Activated CD4-positive, CD25-positive, alpha-beta regulatory T cell treated with anti-CD3 and anti-CD28 coated beads, Interleukin-2, amount 50 U/mL, for 16 hours (primary cell): ENCODE results near the gene PIK3C3.
"Not testable (repeated sequence)": the region's sequence is repeated elsewhere in the genome, so short reads cannot be mapped to it uniquely, and the experiment has no call there.

Experiments
- DNase-seq: peaks from one replicate; pipeline ENCODE4 v3.0.0-alpha.2; 2020; ENCODE audit warnings: low read depth, low spot score

PIK3C3 gene

DNA sequence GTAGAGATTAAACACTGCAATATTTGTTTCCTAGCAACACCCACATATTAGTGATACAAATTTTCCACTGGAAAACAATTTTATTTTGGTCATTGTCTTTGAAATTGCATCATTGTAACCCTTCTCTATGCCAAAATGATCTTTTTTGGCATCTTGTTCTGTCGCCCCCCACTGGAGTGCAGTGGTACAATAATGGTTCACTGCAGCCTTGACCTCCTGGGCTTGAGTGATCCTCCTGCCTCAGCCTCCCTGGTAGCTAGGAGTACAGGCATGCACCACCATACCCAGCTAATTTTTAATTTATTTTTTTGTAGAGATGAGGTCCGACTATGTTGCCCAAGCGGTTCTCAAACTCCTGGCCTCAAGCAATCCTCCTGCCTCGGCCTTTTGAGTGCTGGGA is 117.4 kb downstream of the PIK3C3 start:
- no peak for DNase-seq

DNA sequence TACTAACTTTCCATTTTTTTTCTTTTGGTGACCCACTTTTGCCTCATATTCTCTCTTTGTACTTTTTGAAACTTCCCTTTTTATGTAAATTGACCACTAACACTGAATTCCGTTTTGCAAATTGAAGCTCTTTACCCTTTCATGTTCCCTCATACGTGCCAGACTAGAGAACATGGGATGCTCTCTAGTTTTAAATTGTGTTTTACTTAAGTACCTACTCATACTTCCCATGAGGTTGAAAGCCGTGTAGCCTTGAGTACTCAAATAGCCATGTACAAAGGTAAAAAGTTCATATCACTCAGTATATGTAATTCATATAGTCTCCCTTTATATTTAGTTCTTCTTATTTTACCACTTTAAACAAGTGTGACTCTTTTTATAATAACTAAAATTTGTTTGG is 119.7 kb downstream of the PIK3C3 start:
- DNase-seq = no peak

DNA sequence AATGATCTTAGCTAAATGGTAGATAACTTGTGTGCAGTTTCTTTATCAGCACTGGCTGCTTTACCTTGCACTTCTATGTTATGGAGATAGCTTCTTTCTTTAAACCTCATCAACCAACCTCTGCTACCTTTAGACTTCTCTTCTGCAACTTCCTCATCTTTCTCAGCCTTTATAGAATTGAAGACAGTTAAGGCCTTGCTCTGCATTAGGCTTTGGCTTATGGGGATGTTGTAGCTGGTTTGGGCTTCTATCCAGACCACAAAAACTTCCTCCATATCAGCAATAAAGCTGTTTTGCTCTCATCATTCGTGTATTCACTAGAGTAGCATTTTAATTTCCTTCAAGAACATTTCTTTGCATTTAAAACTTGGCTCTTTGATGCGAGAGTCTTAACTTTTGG is 123.7 kb downstream of the PIK3C3 start:
- DNase-seq = no peak

DNA sequence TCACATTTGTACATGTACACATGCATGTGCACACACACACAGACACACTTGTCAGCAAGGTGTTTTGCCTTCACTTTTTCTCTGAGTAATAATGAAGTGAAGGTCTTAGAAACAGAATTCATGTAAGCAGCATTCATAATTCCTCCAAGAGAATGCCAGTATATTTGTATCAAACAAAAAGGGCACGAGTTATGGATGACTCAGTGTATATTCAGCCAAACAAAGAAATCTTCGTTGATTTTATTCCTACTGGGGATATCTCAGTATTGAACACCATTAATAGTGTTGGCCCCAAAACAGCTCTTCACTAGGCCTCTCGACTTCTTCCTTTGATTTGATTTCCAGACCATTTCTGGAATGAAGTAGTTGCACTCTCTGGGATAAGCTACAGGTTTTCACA is 125.3 kb downstream of the PIK3C3 start:
- DNase-seq = no peak

DNA sequence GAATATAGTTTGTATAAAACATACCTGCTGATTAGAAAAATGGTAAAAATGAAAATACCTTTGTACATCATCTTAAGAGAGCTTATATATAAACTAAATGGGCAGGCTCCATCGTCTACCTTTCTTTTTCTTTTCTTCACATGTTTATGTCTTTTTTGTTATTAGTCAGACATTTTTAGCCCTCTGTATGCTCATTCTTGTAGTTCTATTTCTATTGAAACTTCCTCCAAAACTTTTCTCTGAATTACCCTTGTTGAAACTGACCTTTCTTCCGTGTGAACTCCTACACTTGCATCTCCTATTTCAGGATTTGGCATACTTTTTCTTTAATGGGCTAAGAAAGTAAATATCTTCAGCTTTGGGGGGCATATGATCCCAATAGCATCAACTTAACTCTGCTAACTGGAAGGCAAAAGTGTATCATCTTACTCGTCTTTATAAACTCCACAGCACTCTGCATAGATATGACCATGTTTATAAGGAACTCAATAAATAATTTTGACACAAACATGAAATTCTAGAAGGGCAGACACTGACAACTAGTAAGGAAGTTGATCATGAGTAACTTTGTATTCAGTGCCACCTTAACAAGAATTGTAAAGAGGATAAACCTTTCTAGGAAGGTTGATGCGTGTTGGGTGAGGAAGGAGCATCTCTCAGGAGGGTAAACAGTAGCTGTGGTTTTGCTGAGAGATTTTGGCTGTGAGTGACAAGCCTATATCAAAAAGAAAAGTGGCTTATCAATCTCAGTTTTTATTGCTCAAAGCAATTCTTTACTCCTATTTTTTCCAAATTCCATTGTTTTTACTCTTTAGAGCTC is 127.6 kb downstream of the PIK3C3 start:
- no peak for DNase-seq

DNA sequence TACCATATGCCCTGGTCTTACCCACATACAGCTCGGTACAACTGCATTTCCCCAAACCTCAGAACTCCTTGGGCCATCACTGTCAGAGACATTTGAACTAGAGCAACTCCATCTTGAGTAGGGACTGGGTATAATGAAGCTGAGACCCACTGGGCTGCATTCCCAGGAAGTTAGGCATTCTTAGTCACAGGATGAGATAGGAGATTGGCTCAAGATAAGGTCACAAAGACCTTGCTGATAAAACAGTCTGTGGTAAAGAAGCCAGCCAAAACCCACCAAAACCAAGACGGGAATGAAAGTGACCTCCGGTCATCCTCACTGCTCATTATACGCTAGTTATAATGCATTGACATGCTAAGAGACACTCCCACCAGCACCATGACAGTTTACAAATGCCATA is 131.3 kb downstream of the PIK3C3 start:
- DNase-seq = no peak

DNA sequence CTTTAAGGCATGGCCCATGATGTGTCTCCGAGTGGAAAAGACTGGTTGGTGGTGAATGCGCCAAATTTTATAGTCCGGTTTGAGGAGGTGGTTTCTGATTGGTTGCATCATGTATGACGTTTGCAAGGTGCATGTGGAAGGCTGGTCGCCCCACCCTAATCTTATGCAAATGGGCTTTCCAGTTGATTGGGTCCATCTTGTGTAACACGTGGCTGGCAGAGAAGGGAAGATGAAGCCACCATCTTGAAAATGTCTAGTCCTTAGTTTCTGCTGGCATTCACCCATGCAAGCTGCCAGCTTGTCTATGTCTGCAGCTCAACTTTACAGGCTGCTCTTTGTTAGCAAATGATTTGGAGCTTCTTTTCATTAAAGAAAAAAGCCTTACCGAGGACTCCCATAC is 132.2 kb downstream of the PIK3C3 start:
- no peak for DNase-seq

DNA sequence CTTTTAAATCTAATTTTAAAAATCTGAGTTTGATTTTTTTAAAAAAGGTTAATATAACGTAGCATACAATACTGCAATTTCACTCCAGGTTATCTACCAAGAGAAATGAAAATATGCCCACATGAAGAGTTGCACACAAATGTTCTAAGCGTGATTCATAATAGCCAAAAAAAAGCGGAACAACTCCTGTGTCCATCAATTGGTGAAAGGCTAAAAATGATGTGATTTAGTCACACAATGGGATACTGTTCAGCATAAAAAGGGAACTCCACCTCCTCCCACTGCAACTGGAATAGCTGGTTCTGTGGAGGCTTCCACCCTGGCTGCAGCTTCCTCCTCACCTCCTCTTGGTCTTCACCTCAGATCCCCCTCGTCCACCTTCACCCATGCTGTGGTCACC is 132.8 kb downstream of the PIK3C3 start:
- DNase-seq = no peak

DNA sequence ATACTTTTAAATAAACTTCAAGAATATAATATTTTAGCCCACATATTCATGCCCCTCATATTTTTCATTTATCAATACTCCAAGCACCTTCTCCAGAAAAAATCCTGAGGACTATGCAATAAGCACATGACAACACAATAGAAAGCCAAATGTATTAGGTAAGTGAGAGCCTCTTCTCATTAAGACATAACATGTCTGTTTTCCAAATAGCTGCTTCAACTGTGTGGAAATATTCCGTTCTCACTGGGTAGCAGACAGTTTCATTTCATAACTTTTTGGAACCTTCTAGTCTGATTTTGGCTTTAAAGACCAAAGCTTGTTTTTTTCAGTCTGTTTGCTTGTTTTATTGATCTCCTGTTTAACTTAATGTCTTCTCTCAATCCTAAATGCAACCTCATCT is 137.8 kb downstream of the PIK3C3 start:
- no peak for DNase-seq

DNA sequence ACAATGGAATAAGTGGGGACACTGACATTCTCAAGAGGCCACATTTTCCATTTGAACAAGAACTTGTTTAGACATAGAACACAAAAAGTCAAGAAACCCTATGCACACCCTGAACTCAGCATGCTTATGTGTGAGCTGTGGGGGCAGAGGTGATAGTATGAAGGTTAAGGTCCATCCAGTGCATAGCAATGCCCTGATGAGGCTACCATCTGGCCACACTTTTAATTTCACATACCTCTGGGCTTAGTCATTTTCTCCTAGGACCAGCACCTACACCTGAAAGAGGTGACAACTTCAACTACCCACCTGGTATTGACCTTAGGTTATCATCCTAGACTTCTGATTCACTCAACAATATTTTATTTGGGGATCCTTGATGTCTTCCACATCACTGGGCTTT is 139.8 kb downstream of the PIK3C3 start:
- no peak for DNase-seq

DNA sequence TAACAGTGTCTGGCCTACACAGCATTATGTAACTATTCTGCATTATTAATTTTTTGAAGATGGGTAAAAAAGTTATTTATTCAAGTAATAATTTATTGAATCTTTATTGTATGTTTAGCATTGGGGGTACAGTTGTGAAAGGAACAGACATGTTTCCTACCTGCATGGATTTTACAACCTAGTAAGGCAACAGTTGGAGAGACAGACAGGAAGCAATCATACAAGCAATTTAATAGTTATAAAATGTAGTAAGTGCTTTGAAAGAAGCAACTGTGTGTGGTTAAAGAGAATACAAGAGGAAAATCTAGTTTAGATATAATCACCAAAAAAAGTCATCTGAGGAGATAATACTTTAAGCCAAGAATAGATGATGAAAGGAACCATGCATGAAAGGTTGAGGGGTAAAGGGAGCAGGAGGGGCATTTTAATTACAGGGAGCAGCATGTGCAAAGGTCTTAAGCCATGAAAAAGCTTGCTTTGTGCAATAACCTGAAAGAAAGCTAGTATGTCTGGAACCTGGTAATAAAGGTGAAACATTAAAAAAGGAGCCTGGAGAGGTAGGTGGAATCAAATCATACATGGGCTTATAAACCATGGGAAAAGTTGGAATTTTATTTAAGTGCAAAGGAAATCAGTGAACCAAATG is 140.8 kb downstream of the PIK3C3 start:
- no peak for DNase-seq

DNA sequence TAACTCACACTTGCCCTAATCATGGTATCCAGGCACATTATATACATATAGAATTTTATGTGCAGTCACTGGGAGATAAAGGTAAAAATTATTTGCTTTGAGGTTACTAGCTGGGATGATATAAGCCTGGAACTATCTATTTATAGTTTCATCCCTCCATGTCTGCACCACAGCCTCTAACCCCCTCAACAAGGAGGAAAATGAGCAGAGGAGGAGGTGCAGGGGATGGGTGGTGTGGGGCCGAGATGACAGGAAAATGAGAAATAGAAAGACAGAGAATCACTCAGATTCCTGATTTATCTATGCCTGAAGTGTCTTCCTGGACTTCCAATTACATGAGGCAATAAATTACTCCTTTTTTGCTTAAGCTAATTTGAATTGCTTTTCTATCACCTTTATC is 145.2 kb downstream of the PIK3C3 start:
- DNase-seq = no peak

DNA sequence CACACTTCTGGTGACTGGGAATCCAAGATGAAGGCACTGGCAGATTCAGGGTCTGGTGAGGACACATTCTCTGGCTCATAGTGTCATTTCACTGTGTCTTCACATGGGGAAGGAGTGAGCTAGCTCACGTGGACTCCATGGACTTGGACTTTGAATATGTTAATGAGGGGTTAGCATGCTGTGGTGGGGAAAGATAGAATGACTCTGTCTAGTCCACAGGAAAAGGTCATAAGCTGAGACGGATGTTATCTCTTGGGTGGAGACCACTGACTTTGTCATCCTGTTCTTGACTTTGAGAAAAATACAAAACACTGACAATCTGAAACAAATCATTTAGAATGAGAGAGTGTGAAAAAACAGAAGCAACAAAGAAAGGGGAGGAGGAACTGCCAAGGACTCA is 145.9 kb downstream of the PIK3C3 start:
- DNase-seq = no peak

DNA sequence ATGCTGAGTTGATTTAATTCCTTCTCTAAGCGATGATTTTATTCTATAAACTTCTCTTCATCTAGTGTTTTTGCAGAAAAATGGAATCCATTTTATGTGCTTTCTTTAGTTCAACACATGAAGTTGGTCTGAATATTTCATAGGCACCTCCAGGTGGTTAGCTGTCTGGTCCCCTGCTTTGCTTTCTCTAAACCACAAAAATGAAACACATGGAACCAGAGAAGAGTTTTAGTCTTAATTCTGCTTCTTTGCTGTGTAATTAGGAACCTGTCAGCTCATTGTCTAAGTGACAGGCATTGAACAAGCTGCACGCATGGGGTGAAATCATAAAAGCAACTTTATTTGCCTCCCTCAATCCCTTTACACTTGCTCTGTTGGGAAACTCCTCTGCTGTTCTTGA is 150.4 kb downstream of the PIK3C3 start:
- no peak for DNase-seq

DNA sequence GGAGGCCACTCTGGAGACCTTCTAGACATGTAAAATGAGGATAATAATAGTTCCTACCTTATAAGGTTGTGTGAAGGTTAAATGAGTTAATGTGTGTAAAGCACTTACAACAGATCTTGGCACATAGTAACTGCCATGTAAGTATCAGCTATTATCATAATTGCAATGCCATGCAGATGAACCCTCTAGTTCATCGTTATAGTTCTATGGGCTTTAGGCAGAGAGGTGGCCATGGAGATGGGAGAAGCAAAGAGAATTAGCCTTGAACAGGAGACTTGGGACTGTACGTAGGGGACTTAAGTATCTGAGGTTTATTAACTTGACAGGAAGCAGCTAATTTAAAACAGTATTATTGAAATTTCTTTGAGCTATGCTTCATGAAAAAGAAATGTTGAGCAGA is 151.8 kb downstream of the PIK3C3 start:
- no peak for DNase-seq

DNA sequence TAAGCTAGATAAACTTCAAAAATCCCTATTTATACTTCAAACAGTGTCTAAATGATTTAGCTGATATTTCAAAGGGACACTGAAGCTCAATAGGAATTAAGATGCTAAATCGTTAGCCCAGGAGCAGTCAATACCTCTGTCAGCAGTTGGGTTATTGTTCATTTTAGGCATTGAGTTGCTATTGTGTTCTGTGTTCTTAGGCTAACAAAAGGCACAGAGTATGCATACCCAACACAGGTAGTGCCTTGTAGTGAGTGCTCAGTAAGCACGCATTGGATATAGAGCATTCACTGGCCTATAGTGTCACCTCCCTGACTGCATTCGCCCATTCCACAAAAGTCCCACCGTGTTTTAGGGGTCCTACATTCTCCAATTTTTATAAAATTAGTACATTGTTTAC is 152.3 kb downstream of the PIK3C3 start:
- DNase-seq = no peak

DNA sequence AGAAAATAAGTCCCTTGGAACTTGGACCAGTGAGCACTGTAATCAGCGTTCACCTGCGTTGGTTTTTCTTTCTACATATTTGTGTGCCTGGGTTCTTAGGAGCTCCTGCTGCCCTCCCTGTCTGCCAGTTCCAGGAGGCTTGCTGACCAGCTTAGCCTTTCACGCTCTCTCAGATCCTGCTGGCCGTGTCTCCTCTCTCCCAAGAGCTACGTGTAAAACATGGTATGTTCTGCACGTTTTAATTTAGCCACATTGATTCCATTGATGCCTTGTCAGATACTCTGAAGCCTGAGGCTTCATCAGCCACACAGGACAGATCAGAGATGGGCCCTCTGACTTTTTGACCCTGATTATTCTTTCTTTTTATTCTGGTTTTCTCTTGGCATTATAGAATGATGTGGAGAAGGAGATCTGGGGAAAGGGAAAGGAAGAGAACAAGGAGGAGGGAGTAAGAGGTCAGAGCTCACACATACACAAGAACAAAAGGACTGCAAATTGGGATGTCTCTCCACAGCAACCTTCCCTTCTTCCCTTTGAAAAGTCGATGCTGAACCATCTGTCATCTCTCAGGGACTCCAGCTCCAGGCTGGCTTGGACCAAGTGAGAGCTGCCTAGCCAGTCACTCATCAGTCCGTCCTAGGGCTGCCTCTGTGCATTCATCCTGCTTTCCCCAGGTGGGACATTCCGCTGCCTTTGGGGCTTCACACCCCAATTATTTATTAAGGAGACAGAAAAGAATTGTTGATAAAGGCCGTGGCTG is 152.8 kb downstream of the PIK3C3 start:
- no peak for DNase-seq

DNA sequence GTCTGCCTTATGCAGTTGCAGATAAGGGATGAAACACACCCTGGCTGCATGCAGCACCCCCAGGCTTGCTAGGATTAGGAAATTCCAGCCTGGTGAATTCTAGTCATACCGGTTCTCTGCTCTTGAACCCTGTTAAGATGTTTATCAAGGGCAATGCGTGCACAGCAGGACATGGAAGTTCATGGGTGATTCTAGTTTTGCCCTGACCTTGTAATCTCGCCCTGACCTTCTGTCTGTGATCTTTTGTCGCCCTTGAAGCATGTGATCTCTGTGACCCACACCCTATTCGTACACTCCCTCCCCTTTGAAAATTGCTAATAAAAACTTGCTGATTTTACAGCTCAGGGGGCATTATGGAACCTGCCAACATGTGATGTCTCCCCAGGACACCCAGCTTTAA is 157.1 kb downstream of the PIK3C3 start:
- not testable (repeated sequence) for DNase-seq

DNA sequence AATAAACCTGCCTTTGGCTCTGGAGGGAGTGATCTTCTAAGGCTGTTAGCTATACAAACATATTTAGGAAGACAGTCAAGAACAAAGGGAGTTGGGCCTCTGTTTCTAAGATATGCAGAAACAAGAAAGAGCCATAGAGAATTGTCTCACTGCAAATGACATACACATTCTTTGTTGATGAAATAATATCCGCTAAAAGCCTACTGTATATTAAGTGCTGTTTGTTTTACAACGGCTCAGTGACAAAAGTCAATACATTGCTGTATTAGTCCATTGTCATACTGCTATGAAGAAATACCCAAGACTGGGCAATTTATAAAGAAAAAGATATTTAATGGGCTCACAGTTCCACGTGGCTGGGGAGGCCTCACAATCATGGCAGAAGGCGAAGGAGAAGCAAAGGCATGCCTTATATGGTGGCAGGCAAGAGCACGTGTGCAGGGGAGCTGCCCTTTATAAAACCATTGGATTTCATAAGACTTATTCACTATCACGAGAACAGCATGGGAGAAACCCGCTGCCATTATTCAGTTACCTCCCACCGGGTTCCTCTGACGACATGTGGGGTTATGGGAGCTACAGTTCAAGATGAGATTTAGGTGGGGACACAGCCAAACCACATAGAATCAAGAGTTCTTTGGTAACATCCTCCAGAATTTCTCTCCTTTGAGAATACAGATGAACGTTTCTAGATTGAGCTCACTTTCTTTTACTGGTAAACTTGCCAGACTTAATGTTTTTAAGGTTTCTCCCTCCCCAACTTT is 157.8 kb downstream of the PIK3C3 start:
- no peak for DNase-seq

DNA sequence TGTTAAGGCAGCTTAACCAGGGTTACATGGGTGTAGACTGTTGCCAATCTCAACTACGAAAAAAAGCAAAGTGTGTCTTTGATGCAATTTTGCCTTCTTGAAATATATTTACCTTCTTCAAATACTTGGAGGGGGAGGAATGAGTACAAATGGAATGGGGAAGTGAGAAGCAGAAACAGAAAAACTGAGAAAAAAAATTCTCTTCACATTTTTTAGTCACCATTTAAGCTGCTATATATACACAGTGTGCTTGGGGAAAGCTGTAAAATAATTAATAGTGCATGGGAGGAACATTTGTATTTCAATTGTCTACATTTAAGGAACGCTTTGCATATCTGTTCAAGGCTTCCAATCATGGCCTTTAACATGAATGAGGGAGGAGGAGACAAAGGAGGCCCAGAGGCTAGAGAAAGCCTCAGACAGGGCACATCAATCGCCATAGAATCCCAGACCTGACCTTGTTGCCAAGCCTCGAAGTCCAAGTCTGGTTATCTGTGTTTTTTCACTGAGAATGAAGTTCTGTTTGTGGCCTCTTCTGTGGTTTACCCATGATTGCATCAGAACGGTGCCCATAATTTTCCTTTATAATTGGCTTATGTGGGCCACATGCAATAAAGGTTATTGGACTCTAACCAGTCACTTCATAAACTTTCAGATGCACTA is 158.6 kb downstream of the PIK3C3 start:
- DNase-seq = no peak

DNA sequence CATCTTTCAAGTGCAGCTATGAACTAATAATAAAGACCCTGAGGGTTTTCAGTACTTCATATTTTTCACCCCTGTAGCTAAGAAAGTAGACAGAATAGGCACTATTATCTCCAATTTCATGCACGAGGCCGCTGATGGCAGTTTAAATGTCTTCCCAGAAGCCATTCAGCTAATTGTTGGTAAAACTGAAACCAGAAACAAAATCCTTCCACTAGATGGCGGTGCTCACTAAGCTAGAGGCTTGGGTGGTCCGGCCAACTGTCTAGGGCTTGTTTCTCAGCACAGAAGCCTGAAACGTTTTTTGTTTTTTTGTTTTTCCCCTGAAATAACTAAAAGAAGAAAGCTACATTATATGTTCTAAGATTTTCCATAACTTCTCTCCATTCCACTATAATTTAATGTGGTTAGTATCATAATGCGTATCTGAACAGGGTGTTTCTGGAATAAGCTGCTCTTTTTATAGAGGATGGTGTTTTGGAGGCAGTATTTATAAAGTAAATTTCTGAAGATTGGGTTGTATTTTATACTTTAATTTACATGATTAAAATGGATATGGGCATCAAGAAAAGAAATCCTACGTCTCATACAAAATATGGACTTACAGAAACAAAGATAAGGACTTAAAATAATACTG is 159.4 kb downstream of the PIK3C3 start:
- peak; percentile 10 for DNase-seq
